SK-N-SH treated with all-trans-retinoic acid at 6 μM for 48 hours (cell line): ENCODE data around the gene ADAM33.

Experiments
- ATAC-seq: fragments of 200-7000 bp; cut with Tn5 transposase; 3 replicates; pipeline ENCODE4 v1.9.1; 2020; ENCODE audit warnings: mild to moderate bottlenecking, moderate library complexity
- ARNTL ChIP-seq: fragments of 450-650 bp; formaldehyde crosslinking; IDR thresholded peaks from 2 replicates; pipeline ENCODE4 v1.5.0; 2020; ENCODE audit warnings: low read depth, mild to moderate bottlenecking, moderate library complexity, borderline replicate concordance
- BACH2 ChIP-seq: fragments of 250-450 bp; sonication (Bioruptor Pico); IDR thresholded peaks from 2 replicates; pipeline ENCODE4 v1.9.0; 2021; ENCODE audit warnings: mild to moderate bottlenecking, borderline replicate concordance
- CSRNP3 ChIP-seq: fragments of 250-450 bp; sonication (Bioruptor Pico); IDR thresholded peaks from 2 replicates; pipeline ENCODE4 v1.5.1; 2021; ENCODE audit warnings: mild to moderate bottlenecking, moderate library complexity
- ESRRG ChIP-seq: fragments of 250-450 bp; sonication (Bioruptor Pico); IDR thresholded peaks from 2 replicates; pipeline ENCODE4 v1.6.1; 2021; ENCODE audit warnings: mild to moderate bottlenecking
- GLIS3 ChIP-seq: fragments of 250-450 bp; sonication (Bioruptor Pico); IDR thresholded peaks from 2 replicates; pipeline ENCODE4 v1.5.0; 2020; ENCODE audit warnings: mild to moderate bottlenecking, moderate library complexity
- ISL1 ChIP-seq: fragments of 250-450 bp; sonication (Bioruptor Pico); IDR thresholded peaks from 2 replicates; pipeline ENCODE4 v2.1.2; 2022; ENCODE audit warnings: mild to moderate bottlenecking, moderate library complexity
- PATZ1 ChIP-seq: fragments of 250-450 bp; sonication (Bioruptor Pico); IDR thresholded peaks from 2 replicates; pipeline ENCODE4 v1.8.0; 2020; ENCODE audit warnings: mild to moderate bottlenecking, moderate library complexity, borderline replicate concordance
- PPARA ChIP-seq: fragments of 250-450 bp; sonication (Bioruptor Pico); IDR thresholded peaks from 2 replicates; pipeline ENCODE4 v1.5.0; 2020; ENCODE audit warnings: mild to moderate bottlenecking, borderline replicate concordance
- RARB ChIP-seq: fragments of 250-450 bp; sonication (Bioruptor Pico); IDR thresholded peaks from 2 replicates; pipeline ENCODE4 v1.8.0; 2021; ENCODE audit warnings: mild to moderate bottlenecking, moderate library complexity
- TCF4 ChIP-seq: fragments of 250-450 bp; sonication (Bioruptor Pico); IDR thresholded peaks from 2 replicates; pipeline ENCODE4 v1.8.0; 2021; ENCODE audit warnings: mild to moderate bottlenecking, moderate library complexity, borderline replicate concordance
- TOX ChIP-seq: fragments of 250-450 bp; sonication (Bioruptor Pico); IDR thresholded peaks from 2 replicates; pipeline ENCODE4 v1.8.0; 2021; ENCODE audit warnings: mild to moderate bottlenecking, moderate library complexity, borderline replicate concordance
- TSHZ2 ChIP-seq: fragments of 250-450 bp; sonication (Bioruptor Pico); IDR thresholded peaks from 2 replicates; pipeline ENCODE4 v1.5.0; 2020; ENCODE audit warnings: mild to moderate bottlenecking, moderate library complexity
- ZFP30 ChIP-seq: fragments of 450-650 bp; formaldehyde crosslinking; IDR thresholded peaks from 2 replicates; pipeline ENCODE4 v1.5.0; 2022; ENCODE audit warnings: mild to moderate bottlenecking, moderate library complexity
- ZNF70 ChIP-seq: fragments of 450-650 bp; formaldehyde crosslinking; IDR thresholded peaks from 2 replicates; pipeline ENCODE4 v1.5.0; 2020; ENCODE audit warnings: mild to moderate bottlenecking, moderate library complexity
- ZNF8 ChIP-seq: fragments of 450-650 bp; formaldehyde crosslinking; IDR thresholded peaks from 2 replicates; pipeline ENCODE4 v1.5.0; 2020; ENCODE audit warnings: mild to moderate bottlenecking, moderate library complexity
- TF ChIP-seq, protein P1 (sequence below): fragments of 250-450 bp; sonication (Bioruptor Pico); IDR thresholded peaks from 2 replicates; pipeline ENCODE4 v1.5.1; 2020; ENCODE audit warnings: low read depth, mild to moderate bottlenecking, moderate library complexity
- TF ChIP-seq, protein P2 (sequence below): fragments of 250-450 bp; sonication (Bioruptor Pico); IDR thresholded peaks from 2 replicates; pipeline ENCODE4 v1.8.0; 2021; ENCODE audit warnings: low read depth, mild to moderate bottlenecking, moderate library complexity, borderline replicate concordance

The ADAM33 gene

DNA sequence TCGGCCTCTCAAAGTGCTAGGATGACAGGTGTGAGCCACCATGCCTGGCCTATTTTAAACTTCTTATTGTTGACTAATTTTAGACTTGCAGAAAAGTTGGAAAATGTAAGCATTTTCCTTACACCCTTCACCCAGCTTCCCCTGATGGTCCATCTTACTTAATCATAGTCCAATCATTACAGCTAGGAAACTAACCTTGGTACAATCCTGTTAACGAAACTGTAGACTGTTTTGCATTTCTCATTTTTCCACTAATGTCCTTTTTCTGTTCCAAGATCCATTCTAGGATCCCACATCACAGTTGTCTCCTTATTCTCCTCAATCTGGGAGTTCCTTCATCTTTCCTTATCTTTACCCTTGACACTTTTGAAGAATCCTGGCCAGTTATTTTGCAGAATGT, 18.0 kb downstream of the ADAM33 start:
- no peak for TF ChIP-seq ZNF70 (CRISPR knock-in tag)
- TF ChIP-seq ARNTL (CRISPR knock-in tag): no peak
- no peak for TF ChIP-seq ESRRG (CRISPR knock-in tag)
- no peak for TF ChIP-seq PPARA
- TF ChIP-seq, protein P1, sequence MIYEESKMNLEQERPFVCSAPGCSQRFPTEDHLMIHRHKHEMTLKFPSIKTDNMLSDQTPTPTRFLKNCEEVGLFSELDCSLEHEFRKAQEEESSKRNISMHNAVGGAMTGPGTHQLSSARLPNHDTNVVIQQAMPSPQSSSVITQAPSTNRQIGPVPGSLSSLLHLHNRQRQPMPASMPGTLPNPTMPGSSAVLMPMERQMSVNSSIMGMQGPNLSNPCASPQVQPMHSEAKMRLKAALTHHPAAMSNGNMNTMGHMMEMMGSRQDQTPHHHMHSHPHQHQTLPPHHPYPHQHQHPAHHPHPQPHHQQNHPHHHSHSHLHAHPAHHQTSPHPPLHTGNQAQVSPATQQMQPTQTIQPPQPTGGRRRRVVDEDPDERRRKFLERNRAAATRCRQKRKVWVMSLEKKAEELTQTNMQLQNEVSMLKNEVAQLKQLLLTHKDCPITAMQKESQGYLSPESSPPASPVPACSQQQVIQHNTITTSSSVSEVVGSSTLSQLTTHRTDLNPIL (CRISPR knock-in tag): no peak
- no peak for TF ChIP-seq TSHZ2 (CRISPR knock-in tag)
- no peak for TF ChIP-seq ZFP30 (CRISPR knock-in tag)
- no peak for TF ChIP-seq ISL1 (CRISPR knock-in tag)
- TF ChIP-seq PATZ1: no peak
- no peak for TF ChIP-seq TOX (CRISPR knock-in tag)
- no peak for TF ChIP-seq CSRNP3 (CRISPR knock-in tag)
- no peak for TF ChIP-seq RARB (CRISPR knock-in tag)
- ATAC-seq: no peak

DNA sequence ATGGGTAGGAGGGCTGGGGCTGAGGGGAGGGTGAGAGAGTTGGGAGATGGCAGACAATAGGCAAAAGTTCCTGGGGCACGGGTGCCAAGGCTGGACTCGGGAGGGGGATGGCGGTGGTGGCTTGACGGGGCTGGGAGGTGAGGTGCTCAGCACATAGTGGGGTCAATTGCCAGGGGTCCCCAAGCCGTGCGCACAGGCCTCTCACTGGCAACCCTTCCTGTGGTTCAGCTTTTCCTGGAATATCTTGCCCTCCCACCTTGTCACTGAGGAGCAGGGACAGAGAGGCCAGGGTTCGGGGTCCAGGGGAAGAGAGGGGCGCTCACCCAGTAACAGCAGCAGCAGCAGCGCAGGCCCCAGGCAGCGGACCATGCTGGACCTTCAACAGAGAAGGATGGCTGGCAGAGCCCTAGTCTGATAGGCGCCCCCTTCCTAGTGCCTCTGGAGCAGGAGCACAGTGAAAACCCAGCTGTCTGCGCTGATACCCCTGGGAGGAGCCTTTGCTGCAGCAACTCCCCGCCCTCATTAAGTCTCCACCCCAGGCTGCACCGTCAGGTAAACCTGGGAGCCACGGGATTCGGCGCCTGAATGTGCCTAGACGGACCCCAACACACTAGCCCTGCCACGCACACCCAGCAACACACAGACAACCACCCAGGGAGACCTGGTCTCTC, 18.6 kb downstream of the ADAM33 start, which contains the start of gene GFRA4:
Gene GFRA4 (minus strand): TSS at position 369 of the 671 bp plus-strand sequence. CDS start 0 bp downstream, at position 369.
- TF ChIP-seq GLIS3 (CRISPR knock-in tag) (no peak), ZNF8 (CRISPR knock-in tag) (no peak)
- ATAC-seq: no peak

DNA sequence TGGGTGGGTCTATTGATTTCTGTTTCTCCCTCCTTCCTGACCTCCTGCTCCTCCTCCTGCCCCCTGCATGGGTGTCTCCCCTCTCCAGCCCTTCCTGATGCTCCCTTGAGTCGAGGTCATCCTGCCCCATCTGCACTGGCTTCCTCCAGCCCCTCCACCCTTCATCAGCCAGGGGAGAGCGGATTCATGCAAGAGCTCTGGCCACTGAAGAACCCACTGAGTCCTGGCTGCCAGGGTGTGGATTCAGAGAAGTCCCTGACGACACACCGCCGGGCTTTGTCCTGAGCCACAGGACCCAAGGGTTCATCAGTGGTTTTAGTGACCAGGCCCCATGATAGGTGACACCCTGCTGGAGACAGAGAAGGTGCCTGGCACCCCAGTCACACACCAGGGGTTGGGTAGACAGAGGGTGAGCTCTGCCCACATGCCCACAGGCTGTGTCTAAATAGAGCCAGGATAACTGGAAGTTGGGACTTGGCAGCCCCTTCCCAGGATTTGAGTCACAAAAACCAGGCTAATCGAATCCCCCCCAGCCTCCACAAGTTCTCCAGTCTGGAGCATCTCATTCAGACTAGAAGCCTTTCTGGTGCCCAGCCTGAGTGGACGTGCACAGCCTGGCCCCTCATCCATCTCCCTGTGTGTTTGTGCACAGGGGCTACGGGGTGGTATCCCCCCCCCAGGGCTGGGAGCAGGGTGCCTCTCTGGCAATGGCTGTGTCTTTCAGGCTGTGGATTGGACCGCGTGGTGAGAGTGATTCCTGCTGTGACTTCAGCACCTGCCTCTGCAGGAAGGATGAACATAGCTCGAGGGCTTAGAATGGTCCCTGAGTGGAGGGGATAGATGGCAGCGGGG, 19.8 kb downstream of the ADAM33 start:
- TF ChIP-seq PATZ1 (no peak), ZNF70 (CRISPR knock-in tag) (no peak), ARNTL (CRISPR knock-in tag) (no peak), PPARA (no peak), TSHZ2 (CRISPR knock-in tag) (no peak), TCF4 (CRISPR knock-in tag) (no peak), BACH2 (CRISPR knock-in tag) (no peak)
- TF ChIP-seq, protein P1 (CRISPR knock-in tag): no peak
- TF ChIP-seq, protein P2, sequence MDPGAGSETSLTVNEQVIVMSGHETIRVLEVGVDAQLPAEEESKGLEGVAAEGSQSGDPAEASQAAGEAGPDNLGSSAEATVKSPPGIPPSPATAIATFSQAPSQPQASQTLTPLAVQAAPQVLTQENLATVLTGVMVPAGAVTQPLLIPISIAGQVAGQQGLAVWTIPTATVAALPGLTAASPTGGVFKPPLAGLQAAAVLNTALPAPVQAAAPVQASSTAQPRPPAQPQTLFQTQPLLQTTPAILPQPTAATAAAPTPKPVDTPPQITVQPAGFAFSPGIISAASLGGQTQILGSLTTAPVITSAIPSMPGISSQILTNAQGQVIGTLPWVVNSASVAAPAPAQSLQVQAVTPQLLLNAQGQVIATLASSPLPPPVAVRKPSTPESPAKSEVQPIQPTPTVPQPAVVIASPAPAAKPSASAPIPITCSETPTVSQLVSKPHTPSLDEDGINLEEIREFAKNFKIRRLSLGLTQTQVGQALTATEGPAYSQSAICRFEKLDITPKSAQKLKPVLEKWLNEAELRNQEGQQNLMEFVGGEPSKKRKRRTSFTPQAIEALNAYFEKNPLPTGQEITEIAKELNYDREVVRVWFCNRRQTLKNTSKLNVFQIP (CRISPR knock-in tag): no peak
- no peak for ATAC-seq
